Calu3 (cell line): Measurements from ENCODE around the gene METTL13. TPM values are rescaled to one million over a fixed set of nuclear protein-coding genes. Genes with fewer than 3 reads are reported as not detected.

Experiments
- BruUV-seq: library from RNA; stranded (reverse); fragments of 400-500 nt; replicated peaks from 2 replicates; lab custom pipeline; 2021; lab: Mats Ljungman, UMichigan
- CTCF ChIA-PET: fragments of 300-600 bp; sonication (Branson Sonifier 250); formaldehyde crosslinking; loops from one replicate; lab custom pipeline; 2022; ENCODE audit warnings: antibody characterized with exemption; lab: Charles Lee
- DNase-seq: peaks from one replicate; pipeline ENCODE4 v3.0.0; 2022
- H3K27ac Mint-ChIP-seq: one replicate; pipeline ENCODE4 v1.8.0; 2022; ENCODE audit warnings: mixed read lengths; ENCODE audit not compliant: unreplicated experiment
- H3K27me3 Mint-ChIP-seq: one replicate; pipeline ENCODE4 v1.8.0; 2022; ENCODE audit warnings: mixed read lengths; ENCODE audit not compliant: unreplicated experiment
- H3K36me3 Mint-ChIP-seq: one replicate; pipeline ENCODE4 v1.8.0; 2022; ENCODE audit warnings: mild to moderate bottlenecking, moderate library complexity, mixed read lengths; ENCODE audit not compliant: insufficient read depth, unreplicated experiment
- H3K4me1 Mint-ChIP-seq: one replicate; pipeline ENCODE4 v1.8.0; 2022; ENCODE audit warnings: mild to moderate bottlenecking, low read depth, mixed read lengths; ENCODE audit not compliant: unreplicated experiment
- H3K4me3 Mint-ChIP-seq: one replicate; pipeline ENCODE4 v1.8.0; 2022; ENCODE audit warnings: mild to moderate bottlenecking, low read depth, moderate library complexity, mixed read lengths; ENCODE audit not compliant: unreplicated experiment
- H3K9me3 Mint-ChIP-seq: one replicate; pipeline ENCODE4 v1.8.0; 2022; ENCODE audit warnings: low read depth, mixed read lengths; ENCODE audit not compliant: unreplicated experiment
- CTCF ChIP-seq: fragments of 200-600 bp; IDR thresholded peaks from one replicate; pipeline ENCODE4 v1.8.0; 2022; ENCODE audit warnings: antibody characterized with exemption; ENCODE audit not compliant: unreplicated experiment
- intact Hi-C: fragments of 100-400 bp; cut with micrococcal nuclease; formaldehyde crosslinking; loops from one replicate; pipeline ENCODE4 v1.10.0; 2022; ENCODE audit not compliant: unreplicated experiment
- total RNA-seq: library from RNA; stranded (reverse); gene quantifications from 2 replicates; pipeline ENCODE4 v1.2.3, GENCODE V29; 2022

Gene METTL13
- total RNA-seq, 1 experiment from 2014 or later, result 53.1 TPM

GRCh38 chr1:171801487-171801891, 20.0 kb downstream of the METTL13 start:
- DNase-seq, result peak; percentile 40
- intact Hi-C loops, result loop anchor here (1.0 to 10.0 kb wide), 5 partner anchors 111 to 633 kb away; no protein-coding TSS in a partner anchor
- peaks cover 5% of the 10 kb centered on the region for H3K36me3 Mint-ChIP-seq
- no peak overlapping the region for H3K27ac Mint-ChIP-seq
- peaks cover 8% of the 10 kb centered on the region for H3K4me1 Mint-ChIP-seq
- peak; percentile 74 for TF ChIP-seq CTCF
- CTCF ChIA-PET, result interaction anchor here (1.1 to 5.8 kb wide), 3 partner anchors 156 to 183 kb away, joined by 3 to 102 read pairs (median 6); no protein-coding TSS in a partner anchor
- BruUV-seq, result no TSS peak
- H3K27me3 Mint-ChIP-seq, result no peaks in the 10 kb centered on the region
- H3K4me3 Mint-ChIP-seq, result no peak overlapping the region
- no peaks in the 10 kb centered on the region for H3K9me3 Mint-ChIP-seq

GRCh38 chr1:171802207-171802606, 20.7 kb downstream of the METTL13 start:
- no TSS peak for BruUV-seq
- no peaks in the 10 kb centered on the region for H3K9me3 Mint-ChIP-seq
- intact Hi-C loops, result loop anchor here (10.0 kb wide), 3 partner anchors 157 to 633 kb away; no protein-coding TSS in a partner anchor
- peaks cover 8% of the 10 kb centered on the region for H3K4me1 Mint-ChIP-seq
- CTCF ChIA-PET, result interaction anchor here (2.2 to 5.8 kb wide), 2 partner anchors 157 to 182 kb away, joined by 6 to 102 read pairs; no protein-coding TSS in a partner anchor
- no peak overlapping the region for H3K4me3 Mint-ChIP-seq
- no peak for DNase-seq
- H3K36me3 Mint-ChIP-seq, result peaks cover 5% of the 10 kb centered on the region
- no peak overlapping the region for H3K27ac Mint-ChIP-seq
- no peak for TF ChIP-seq CTCF
- H3K27me3 Mint-ChIP-seq, result no peaks in the 10 kb centered on the region

GRCh38 chr1:171803045-171803444, 21.6 kb downstream of the METTL13 start:
- Mint-ChIP-seq H3K9me3 (no peaks in the 10 kb centered on the region), H3K27me3 (no peaks in the 10 kb centered on the region), H3K4me3 (no peak overlapping the region), H3K27ac (no peak overlapping the region), H3K36me3 (peaks cover 4% of the 10 kb centered on the region), H3K4me1 (peaks cover 8% of the 10 kb centered on the region)
- no TSS peak for BruUV-seq
- CTCF ChIA-PET, result interaction anchor here (0.7 to 5.8 kb wide), 4 partner anchors 14 to 181 kb away, joined by 3 to 102 read pairs (median 6); no protein-coding TSS in a partner anchor
- TF ChIP-seq CTCF, result no peak
- intact Hi-C loops, result loop anchor here (10.0 kb wide), 3 partner anchors 158 to 632 kb away; no protein-coding TSS in a partner anchor
- DNase-seq, result no peak

- H3K27me3 Mint-ChIP-seq, result no peaks in the 10 kb centered on the region
- CTCF ChIA-PET, result interaction anchor here (1.1 to 5.8 kb wide), 3 partner anchors 13 to 181 kb away, joined by 3 to 102 read pairs (median 6); no protein-coding TSS in a partner anchor
- no peak overlapping the region for H3K4me3 Mint-ChIP-seq
- no peaks in the 10 kb centered on the region for H3K36me3 Mint-ChIP-seq
- no peak for DNase-seq
- BruUV-seq, result no TSS peak
- H3K4me1 Mint-ChIP-seq, result peaks cover 8% of the 10 kb centered on the region
- no peak for TF ChIP-seq CTCF
- intact Hi-C loops, result loop anchor here (10.0 kb wide), 3 partner anchors 159 to 631 kb away; no protein-coding TSS in a partner anchor
- H3K9me3 Mint-ChIP-seq, result no peaks in the 10 kb centered on the region
- H3K27ac Mint-ChIP-seq, result no peak overlapping the region
These were observed 22.1 kb downstream of the METTL13 start for GRCh38 chr1:171803461-171804022.
